HG02840 (cell line): ENCODE measurements around the gene PIK3R6.
"Not testable (repeated sequence)": the region's sequence is repeated elsewhere in the genome, so short reads cannot be mapped to it uniquely, and the experiment has no call there.

Experiments
- ATAC-seq: cut with Tn5 transposase; IDR thresholded peaks from one replicate; pipeline ENCODE4 v1.9.1; 2021; ENCODE audit warnings: mild to moderate bottlenecking, moderate library complexity, moderate number of reproducible peaks; ENCODE audit not compliant: unreplicated experiment, low FRiP score

PIK3R6 gene

GRCh38 chr17:8831234-8831849 lies 36.1 kb downstream of the PIK3R6 start:
- no peak for ATAC-seq

GRCh38 chr17:8830141-8830540 lies 37.3 kb downstream of the PIK3R6 start:
- ATAC-seq = no peak

- no peak for ATAC-seq
These were observed 38.2 kb downstream of the PIK3R6 start for GRCh38 chr17:8829036-8829941.

GRCh38 chr17:8828517-8828875 lies 39.0 kb downstream of the PIK3R6 start:
- ATAC-seq = no peak

GRCh38 chr17:8826808-8827435 lies 40.6 kb downstream of the PIK3R6 start:
- no peak for ATAC-seq

- ATAC-seq = no peak
These were observed 41.7 kb downstream of the PIK3R6 start for GRCh38 chr17:8825802-8826201.

GRCh38 chr17:8823279-8823678 lies 44.2 kb downstream of the PIK3R6 start:
- no peak for ATAC-seq

- no peak for ATAC-seq
These were observed 45.0 kb downstream of the PIK3R6 start for GRCh38 chr17:8822401-8823035.

- ATAC-seq = no peak
These were observed 45.9 kb downstream of the PIK3R6 start for GRCh38 chr17:8821446-8822105.

GRCh38 chr17:8820311-8821010 lies 47.0 kb downstream of the PIK3R6 start:
- no peak for ATAC-seq

GRCh38 chr17:8818654-8819330 lies 48.7 kb downstream of the PIK3R6 start:
- ATAC-seq = no peak

- no peak for ATAC-seq
These were observed 49.4 kb downstream of the PIK3R6 start for GRCh38 chr17:8818047-8818446.

- peak; percentile 95 for ATAC-seq
These were observed 60.4 kb downstream of the PIK3R6 start for GRCh38 chr17:8806926-8807550.

- no peak for ATAC-seq
These were observed 61.1 kb downstream of the PIK3R6 start for GRCh38 chr17:8806253-8806925.

- ATAC-seq = not testable (repeated sequence)
These were observed 62.1 kb downstream of the PIK3R6 start for GRCh38 chr17:8805396-8805795.

GRCh38 chr17:8803531-8804420 lies 63.7 kb downstream of the PIK3R6 start:
- no peak for ATAC-seq

GRCh38 chr17:8801135-8801840 lies 66.2 kb downstream of the PIK3R6 start:
- ATAC-seq = no peak
